NCI-H446 (cell line): Measurements from ENCODE around the gene PRR12.

Experiments used
- DNase-seq, 2 experiments: peaks; one replicate each; lab custom pipeline; 2025; lab: John Stamatoyannopoulos, UW

PRR12 gene, protein sequence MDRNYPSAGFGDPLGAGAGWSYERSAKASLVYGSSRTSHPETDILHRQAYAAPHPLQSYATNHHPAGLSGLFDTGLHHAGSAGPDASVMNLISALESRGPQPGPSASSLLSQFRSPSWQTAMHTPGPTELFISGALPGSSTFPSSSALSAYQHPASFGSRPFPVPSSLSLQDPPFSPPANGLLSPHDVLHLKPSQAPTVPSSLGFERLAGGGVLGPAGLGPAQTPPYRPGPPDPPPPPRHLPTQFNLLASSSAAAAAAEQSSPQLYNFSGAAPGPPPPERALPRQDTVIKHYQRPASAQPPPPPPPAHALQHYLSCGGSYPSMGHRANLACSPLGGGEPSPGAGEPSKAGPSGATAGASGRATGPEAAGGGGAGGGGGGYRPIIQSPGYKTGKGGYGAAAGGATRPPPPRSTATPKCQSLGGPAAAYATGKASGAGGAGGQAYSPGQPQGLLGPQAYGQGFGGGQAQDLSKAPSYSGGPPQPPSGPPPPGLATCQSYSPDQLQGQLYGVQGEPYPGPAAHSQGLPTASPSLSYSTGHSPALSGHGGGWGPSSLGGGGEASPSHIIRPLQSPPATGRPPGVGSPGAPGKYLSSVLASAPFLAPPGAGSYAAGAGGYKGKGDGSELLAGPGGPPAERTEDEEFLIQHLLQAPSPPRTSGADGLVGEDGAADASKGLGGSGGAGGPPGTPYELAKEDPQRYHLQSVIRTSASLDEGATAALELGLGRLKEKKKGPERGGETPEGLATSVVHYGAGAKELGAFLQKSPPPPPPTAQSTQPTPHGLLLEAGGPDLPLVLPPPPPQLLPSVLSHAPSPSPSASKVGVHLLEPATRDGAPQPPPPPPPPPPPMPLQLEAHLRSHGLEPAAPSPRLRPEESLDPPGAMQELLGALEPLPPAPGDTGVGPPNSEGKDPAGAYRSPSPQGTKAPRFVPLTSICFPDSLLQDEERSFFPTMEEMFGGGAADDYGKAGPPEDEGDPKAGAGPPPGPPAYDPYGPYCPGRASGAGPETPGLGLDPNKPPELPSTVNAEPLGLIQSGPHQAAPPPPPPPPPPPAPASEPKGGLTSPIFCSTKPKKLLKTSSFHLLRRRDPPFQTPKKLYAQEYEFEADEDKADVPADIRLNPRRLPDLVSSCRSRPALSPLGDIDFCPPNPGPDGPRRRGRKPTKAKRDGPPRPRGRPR (N-terminal part only)

GRCh38 chr19:49590971-49591730 is at the start of gene PRR12:
PRR12 (plus strand) TSS chr19:49591182; CDS start chr19:49591655, 473 bp downstream.
- peak; percentile 50 to 73 for DNase-seq

DNA sequence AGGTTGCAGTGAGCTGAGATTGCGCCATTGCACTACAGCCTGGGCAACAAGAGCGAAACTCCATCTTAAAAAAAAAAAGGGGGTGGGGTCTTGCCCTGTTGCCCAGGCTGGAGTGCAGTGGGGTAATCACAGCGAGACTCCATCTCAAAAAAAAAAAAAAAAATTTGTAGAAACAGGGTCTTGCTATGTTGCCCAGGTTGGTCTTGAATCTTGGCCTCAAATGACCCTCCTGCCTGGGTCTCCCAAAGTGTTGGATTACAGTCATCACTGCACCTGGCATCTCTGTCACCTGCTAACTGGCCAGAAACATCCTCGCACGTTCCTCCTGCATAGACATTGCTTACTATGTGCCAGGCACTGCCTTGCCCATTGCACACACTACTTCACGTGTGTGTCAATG is 49.1 kb upstream of the PRR12 start:
- DNase-seq: no peak

GRCh38 chr19:49542446-49542845 is 48.5 kb upstream of the PRR12 start:
- DNase-seq: no peak

DNA sequence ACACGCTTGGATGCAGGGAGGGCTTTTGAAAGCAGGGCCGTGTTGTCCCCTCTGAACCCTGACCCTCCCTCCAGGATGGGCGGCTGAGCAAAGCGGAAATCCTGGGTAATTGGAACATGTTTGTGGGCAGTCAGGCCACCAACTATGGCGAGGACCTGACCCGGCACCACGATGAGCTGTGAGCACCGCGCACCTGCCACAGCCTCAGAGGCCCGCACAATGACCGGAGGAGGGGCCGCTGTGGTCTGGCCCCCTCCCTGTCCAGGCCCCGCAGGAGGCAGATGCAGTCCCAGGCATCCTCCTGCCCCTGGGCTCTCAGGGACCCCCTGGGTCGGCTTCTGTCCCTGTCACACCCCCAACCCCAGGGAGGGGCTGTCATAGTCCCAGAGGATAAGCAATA is 48.0 kb upstream of the PRR12 start:
- no peak for DNase-seq

DNA sequence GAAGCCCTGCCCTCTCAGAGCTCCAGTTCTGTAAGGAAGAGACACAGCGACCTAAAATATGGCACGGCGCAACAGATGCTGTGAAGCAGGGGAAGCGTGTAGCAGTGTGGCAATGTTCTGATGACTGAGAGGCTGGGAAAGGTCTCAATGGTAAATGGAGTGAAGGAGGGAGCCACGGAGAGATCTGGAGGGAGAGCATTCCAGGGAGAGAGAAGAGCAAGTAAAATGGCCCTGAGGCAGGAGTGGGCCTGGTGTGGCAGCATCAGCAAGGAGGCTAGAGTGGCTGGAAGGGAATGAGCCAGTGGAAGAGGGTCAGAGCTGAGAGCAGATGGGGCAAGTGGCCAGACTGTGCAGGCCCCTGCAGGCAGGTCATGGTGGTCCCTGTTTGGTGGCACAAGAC is 46.8 kb upstream of the PRR12 start:
- no peak for DNase-seq

- DNase-seq: peak; percentile 89 to 92
Observed at GRCh38 chr19:49546825-49547565, 44.0 kb upstream of the PRR12 start.

DNA sequence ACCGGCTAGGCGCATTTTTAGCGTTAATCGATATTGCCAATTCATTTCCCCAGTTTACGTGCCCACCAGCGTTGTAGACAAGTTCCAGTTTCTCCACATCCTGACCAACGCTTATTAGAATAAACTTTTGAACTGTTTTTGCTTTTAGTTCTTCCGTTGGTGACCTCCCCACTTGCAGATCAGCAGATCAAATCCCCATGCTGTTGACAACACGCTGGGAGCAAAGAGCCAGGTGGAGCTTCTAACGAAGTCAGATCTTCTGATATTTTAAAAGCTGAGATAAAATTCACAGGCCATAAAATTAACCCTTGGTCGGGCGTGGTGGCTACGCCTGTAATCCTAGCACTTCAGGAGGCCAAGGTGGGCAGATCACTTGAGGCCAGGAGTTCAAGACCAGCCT is 41.9 kb upstream of the PRR12 start:
- DNase-seq: no peak

GRCh38 chr19:49551531-49551930 is 39.5 kb upstream of the PRR12 start:
- DNase-seq: no peak

- DNase-seq: no peak
Observed at GRCh38 chr19:49552749-49553148, 38.2 kb upstream of the PRR12 start.

GRCh38 chr19:49553451-49554271 is 37.3 kb upstream of the PRR12 start:
- no peak for DNase-seq

DNA sequence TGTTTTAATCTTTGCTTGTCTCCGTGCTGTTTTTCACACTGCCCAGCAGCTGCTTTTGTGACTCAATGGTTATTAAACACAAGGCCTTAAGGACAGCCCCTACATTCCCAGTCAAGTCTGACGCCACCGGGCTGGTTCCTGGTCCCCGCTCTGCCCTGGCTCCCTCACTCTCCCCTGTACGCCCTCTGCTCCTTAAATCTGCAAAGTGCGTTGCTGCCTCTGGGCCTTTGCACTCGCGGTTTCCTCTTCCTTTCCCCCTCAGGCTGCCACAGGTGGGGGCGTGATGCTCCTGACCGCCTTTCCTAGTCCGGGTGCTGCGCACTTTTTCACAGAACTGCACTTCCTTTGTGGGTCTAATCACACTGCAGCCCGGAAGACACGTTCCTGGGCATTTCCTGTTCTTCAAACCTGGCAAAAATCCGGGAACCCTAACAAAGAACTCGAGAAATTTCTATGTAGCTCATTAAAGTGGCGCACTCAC is 36.2 kb upstream of the PRR12 start:
- DNase-seq: no peak

DNA sequence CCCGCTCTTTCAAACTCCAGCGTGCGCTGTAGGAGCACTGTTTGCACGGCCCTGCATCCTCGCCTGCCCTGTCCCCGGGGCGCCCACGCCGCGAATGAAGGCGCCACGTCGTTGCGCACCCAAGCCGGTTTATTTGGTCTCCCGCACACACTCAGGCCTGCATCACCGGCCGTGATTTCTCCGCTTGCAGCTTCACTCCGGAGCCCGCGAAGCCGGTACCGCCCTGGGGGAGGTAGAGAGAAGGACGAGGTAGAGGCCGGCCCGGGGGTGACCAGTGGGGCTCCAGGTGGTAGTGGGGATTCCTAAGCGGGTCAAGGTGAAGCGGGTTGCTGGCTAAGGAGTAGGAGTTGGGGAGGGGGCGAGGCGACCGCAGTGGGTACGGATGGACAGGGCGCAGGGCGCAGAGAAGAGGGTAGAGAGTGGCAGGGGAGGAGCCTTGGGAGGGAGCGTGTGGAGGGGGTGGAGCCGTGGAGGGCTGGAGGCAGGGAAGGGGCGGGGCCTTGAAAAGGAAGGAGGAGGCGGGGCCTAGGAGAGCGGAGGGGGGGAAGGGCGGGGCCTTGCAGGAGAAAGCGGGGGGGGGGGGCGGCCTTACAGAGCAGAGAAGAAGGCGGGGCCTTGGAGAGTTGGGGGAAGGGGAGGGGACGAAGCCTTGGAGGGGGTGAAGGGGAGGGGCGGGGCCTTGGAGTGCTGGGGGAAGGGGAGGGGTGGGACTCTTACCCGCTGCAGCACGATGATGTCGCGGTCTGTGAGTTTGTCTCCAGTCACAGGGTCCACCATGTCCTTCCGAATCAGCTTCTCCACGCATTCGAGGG is 35.2 kb upstream of the PRR12 start:
- DNase-seq: no peak

DNA sequence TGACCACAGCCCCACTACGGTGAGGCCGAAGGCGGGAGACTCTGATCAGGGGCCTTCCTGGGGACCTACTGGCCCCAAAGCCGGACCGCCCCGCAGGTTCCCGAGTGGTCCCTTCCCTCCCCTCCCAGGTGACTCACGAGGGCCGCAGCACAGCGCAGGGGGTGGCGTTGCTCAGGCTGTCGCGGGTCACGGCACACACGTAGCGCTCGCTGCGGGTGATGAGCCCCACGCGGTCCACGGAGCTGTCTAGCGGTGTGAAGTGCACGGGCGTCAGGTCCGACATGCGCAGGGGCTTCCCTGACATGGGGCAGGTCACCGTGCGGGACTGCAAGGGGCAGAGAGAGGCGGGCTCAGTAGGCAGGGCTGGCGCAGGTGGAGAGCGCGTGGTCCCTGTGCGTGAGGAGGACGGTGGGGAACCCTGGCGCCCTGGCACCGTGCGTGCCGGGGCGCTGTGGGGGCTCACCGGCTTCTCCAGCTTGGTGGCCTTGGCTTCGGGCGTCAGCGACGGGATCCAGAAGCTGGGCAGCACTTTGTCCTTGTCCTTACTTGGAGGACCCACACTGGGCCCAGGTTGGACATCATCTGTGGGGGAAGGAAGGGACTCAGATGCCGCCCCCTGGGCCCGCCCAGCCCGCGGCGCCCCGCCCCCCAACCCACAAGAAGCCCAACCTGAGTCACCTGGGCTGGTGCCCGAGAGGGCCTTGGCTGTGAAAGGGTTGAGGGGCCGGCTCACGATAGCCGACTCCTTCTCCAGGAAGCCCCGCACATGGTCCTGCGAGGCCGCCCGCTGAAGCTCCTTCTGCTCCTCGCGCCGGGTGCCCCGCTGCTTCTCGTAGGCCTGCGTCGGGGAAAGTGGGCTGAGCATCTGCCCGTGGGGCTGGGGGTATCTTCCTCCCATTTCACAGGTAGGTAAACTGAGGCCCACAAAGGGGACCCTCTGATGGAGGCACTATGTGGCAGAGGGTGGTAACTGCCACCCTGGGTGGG is 34.3 kb upstream of the PRR12 start:
- DNase-seq: no peak

GRCh38 chr19:49557641-49558325 is 33.2 kb upstream of the PRR12 start:
- no peak for DNase-seq

GRCh38 chr19:49558591-49558990 is 32.4 kb upstream of the PRR12 start:
- no peak for DNase-seq

DNA sequence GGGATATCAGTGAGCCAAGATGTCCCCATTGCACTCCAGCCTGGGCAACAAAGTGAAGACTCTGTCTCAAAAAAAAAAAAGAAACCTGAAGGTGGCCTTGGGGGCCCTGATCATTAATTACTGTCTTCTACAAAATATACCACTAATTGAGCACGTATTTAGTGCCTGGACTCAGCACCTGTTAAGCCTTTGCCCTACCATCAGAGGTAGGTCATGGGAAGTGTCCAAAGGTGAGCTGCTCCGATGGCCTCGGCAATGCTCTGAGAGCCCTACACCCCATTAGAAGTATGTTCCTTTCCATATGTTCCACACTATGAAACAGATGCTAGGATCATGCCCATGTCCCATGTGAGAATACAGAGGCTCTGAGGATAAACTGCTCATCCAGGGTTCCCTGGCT is 31.5 kb upstream of the PRR12 start:
- no peak for DNase-seq

- no peak for DNase-seq
Observed at GRCh38 chr19:49559928-49560327, 31.1 kb upstream of the PRR12 start.
